Neural crest cell (in vitro differentiated cells): Measurements from ENCODE around the gene TAOK1. TPM values are rescaled to one million over a fixed set of nuclear protein-coding genes. Genes with fewer than 3 reads are reported as not detected.
"Not testable (repeated sequence)": the region's sequence is repeated elsewhere in the genome, so short reads cannot be mapped to it uniquely, and the experiment has no call there.

Experiments
- DNase-seq: peaks from one replicate; pipeline ENCODE4 v3.0.0; 2021; ENCODE audit warnings: low read depth, mixed read lengths, low spot score
- H3K27ac Mint-ChIP-seq: one replicate; pipeline ENCODE4 v1.8.0; 2021; ENCODE audit warnings: mild to moderate bottlenecking, mixed read lengths; ENCODE audit not compliant: unreplicated experiment
- H3K27me3 Mint-ChIP-seq: 2 replicates; pipeline ENCODE4 v1.8.0; 2021; ENCODE audit warnings: low read depth, mild to moderate bottlenecking, mixed read lengths
- H3K36me3 Mint-ChIP-seq: 2 replicates; pipeline ENCODE4 v1.8.0; 2021; ENCODE audit warnings: low read depth, mild to moderate bottlenecking, mixed read lengths
- H3K4me1 Mint-ChIP-seq: 2 replicates; pipeline ENCODE4 v1.8.0; 2021; ENCODE audit warnings: mixed read lengths
- H3K4me3 Mint-ChIP-seq: one replicate; pipeline ENCODE4 v1.8.0; 2021; ENCODE audit warnings: mild to moderate bottlenecking, mixed read lengths
- H3K9me3 Mint-ChIP-seq: 2 replicates; pipeline ENCODE4 v1.8.0; 2021; ENCODE audit warnings: mixed read lengths
- total RNA-seq: library from RNA; stranded (reverse); gene quantifications from 2 replicates; pipeline ENCODE4 v1.2.1, GENCODE V29; 2021
- TF ChIP-seq, protein P1 (sequence below): fragments of 200-600 bp; sonication (generic); conservative IDR thresholded peaks from 2 replicates; pipeline ENCODE4 v1.5.0; 2021; ENCODE audit warnings: antibody characterized with exemption, mild to moderate bottlenecking

TAOK1 gene
- total RNA-seq, 1 donor from 2014 or later, result 81.9 TPM

DNA sequence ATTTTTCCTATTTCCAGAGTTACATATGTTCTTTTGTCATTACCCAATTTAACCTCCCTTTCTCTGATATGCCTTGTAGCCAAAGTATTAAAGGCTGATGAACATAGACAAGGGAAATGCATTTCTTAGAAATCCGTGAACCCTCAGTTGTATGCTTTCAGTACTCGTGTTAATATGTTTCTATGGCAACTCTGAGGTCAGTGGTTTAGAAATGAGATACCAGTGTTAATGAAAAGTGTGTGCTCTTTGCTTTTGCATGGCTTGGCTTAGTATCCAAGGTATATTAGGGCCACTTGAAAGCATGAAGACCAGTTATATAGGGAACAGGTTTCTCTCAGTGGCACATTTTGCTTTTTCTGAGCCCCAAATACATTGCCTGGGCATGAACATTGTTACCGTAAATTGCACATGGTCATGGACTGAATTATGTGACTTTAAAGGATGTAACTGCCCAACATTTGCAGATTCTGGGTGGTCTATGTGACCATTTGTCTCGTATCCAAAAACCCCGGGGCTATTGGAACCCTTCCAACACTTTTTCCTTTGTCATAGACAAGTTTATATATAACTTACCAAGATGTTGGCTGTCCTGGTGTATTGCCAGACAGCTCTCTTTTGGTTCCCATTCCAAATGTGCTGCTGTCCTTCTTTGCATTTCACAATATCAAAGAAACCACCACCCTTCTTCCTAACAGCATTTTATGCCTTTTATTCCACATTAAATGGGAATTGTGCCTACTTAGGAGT, 159.2 kb downstream of the TAOK1 start:
- no peak overlapping the region for H3K27ac Mint-ChIP-seq
- peaks cover 12% of the 10 kb centered on the region for H3K4me1 Mint-ChIP-seq
- no peaks in the 10 kb centered on the region for H3K9me3 Mint-ChIP-seq

DNA sequence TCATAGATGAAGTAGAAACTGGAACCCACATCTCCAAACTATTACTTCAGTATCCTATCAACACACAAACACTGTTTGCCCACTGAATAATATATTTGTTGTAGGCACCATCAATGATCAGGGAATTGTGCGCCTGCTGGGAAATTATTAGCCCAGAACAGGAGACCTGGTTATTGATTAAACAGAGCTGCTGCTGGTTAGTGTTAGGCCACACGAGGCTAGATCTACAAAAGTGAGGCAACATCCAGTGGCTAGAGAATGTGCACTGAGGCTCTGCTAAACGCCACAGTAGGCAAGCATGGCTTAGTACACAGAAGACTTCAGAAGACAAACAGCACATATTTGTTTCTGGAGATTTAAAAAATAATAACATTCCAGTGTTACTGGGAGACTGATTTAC, 165.7 kb downstream of the TAOK1 start:
- DNase-seq, result no peak
- no peak overlapping the region for H3K27ac Mint-ChIP-seq

More for the DNA sequence above, 159.2 kb downstream of the TAOK1 start:
- TF ChIP-seq, protein P1, sequence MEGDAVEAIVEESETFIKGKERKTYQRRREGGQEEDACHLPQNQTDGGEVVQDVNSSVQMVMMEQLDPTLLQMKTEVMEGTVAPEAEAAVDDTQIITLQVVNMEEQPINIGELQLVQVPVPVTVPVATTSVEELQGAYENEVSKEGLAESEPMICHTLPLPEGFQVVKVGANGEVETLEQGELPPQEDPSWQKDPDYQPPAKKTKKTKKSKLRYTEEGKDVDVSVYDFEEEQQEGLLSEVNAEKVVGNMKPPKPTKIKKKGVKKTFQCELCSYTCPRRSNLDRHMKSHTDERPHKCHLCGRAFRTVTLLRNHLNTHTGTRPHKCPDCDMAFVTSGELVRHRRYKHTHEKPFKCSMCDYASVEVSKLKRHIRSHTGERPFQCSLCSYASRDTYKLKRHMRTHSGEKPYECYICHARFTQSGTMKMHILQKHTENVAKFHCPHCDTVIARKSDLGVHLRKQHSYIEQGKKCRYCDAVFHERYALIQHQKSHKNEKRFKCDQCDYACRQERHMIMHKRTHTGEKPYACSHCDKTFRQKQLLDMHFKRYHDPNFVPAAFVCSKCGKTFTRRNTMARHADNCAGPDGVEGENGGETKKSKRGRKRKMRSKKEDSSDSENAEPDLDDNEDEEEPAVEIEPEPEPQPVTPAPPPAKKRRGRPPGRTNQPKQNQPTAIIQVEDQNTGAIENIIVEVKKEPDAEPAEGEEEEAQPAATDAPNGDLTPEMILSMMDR, result no peak
- H3K27me3 Mint-ChIP-seq, result no peaks in the 10 kb centered on the region
- H3K4me3 Mint-ChIP-seq, result no peak overlapping the region
- peaks cover 5% of the 10 kb centered on the region for H3K36me3 Mint-ChIP-seq
- no peak for DNase-seq

DNA sequence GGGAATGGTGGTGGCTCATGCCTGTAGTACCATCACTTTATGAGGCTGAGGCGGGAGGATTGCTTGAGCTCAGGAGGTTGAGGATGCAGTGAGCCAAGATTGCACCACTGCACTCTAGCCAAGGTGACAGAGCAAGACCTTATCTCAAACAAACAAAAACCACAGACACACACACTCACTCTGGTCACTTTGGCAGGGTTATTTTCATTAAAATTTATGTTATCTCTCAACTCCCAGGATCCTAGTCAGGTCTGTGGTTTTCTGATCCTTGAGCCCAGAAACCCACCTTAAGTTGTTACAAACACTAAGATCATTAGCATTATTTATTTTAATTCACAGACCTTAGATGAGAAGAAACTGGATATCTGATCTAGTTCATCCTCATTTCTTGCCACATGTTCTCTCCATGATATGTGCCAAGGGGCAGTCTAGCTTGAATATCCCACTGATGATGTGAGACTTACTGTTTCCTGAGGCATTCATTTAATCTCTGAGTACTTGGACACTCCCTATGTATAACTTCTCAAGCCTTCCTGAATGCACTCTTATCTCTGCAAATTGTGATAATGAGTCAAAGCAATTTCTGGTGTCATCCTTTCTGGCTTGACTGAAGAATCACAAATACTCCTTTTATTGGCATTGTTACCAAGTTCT, 167.0 kb downstream of the TAOK1 start:
- TF ChIP-seq, protein P1, result no peak
- H3K27ac Mint-ChIP-seq, result no peak overlapping the region
- no peak for DNase-seq
- H3K27me3 Mint-ChIP-seq, result no peaks in the 10 kb centered on the region
- H3K4me1 Mint-ChIP-seq, result no peaks in the 10 kb centered on the region
- H3K4me3 Mint-ChIP-seq, result no peak overlapping the region
- no peaks in the 10 kb centered on the region for H3K9me3 Mint-ChIP-seq
- no peaks in the 10 kb centered on the region for H3K36me3 Mint-ChIP-seq

More for the DNA sequence above, 165.7 kb downstream of the TAOK1 start:
- Mint-ChIP-seq H3K9me3 (no peaks in the 10 kb centered on the region), H3K4me1 (no peaks in the 10 kb centered on the region), H3K36me3 (no peaks in the 10 kb centered on the region), H3K27me3 (no peaks in the 10 kb centered on the region), H3K4me3 (no peak overlapping the region)
- TF ChIP-seq, protein P1, result no peak

DNA sequence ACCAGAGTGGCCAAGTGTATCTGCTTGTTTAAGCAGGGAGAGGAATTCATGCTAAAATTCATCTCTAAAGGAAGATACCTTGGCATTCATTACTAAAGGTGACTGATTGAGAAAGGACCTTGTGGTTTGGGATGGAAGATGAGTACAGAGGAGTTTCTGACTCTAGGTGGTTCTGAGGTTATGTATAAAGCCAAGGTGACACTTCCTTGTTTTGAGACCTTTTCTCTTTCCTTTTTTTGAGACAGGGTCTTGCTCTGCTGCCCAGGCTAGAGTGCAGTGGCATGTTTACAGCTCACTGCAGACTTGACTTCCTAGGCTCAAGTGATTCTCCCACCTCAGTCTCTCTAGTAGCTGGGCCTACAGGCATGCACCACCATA, 167.6 kb downstream of the TAOK1 start:
- no peaks in the 10 kb centered on the region for H3K4me1 Mint-ChIP-seq
- TF ChIP-seq, protein P1, result no peak
- no peak overlapping the region for H3K4me3 Mint-ChIP-seq
- no peak overlapping the region for H3K27ac Mint-ChIP-seq
- H3K9me3 Mint-ChIP-seq, result no peaks in the 10 kb centered on the region
- H3K27me3 Mint-ChIP-seq, result peaks cover 5% of the 10 kb centered on the region
- no peak for DNase-seq
- no peaks in the 10 kb centered on the region for H3K36me3 Mint-ChIP-seq

DNA sequence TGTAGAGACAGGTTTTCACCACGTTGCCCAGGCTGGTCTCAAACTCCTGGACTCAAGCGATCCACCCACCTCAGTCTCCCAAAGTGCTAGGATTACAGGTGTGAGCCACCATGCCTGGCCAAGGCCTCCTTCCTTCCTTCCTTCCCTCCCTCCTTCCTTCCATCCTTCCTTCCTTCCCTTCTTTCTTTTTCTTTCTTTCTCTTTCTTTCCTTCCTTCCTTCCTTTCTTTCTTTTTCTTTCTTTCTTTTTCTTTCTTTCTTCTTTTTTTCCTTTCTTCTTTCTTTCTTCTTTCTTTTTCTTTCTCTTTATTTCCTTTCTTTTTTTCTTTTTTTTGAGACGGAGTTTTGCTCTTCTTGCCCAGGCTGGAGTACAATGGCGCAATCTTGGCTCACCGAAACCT, 168.0 kb downstream of the TAOK1 start:
- H3K27me3 Mint-ChIP-seq, H3K36me3 Mint-ChIP-seq, H3K4me1 Mint-ChIP-seq: not testable (repeated sequence)

DNA sequence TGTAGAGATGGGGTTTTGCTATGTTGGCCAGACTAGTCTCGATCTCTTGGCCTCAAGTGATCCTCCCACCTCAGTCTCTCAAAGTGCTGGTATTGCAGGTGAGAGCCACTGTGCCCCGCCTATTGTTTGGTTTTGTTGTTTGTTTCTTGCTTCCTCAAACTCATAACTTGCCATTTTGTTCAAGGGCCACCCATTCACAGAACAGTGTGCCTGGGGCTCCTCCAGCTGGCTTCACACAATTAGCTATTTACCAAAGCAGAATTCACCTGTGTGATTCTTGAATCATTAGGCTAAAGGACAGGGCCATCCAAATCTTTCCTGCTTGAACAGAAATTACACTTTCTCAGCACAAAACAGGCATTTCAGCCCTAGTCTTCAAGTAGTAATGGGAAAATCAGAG, 169.5 kb downstream of the TAOK1 start:
- Mint-ChIP-seq H3K4me1 (no peaks in the 10 kb centered on the region), H3K4me3 (no peak overlapping the region), H3K27ac (no peak overlapping the region), H3K9me3 (no peaks in the 10 kb centered on the region), H3K36me3 (no peaks in the 10 kb centered on the region), H3K27me3 (peaks cover 16% of the 10 kb centered on the region)
- TF ChIP-seq, protein P1, result no peak
- DNase-seq, result no peak

More for the DNA sequence above, 168.0 kb downstream of the TAOK1 start:
- H3K27ac Mint-ChIP-seq, H3K9me3 Mint-ChIP-seq, H3K4me3 Mint-ChIP-seq, DNase-seq: not testable (repeated sequence)
